CD1c-positive myeloid dendritic cell (primary cell): ENCODE data around the gene GTF2F1.
A peak's percentile ranks its signal among the peaks of the same experiment; 100 is the strongest.
"Not testable (repeated sequence)": the region's sequence is repeated elsewhere in the genome, so short reads cannot be mapped to it uniquely, and the experiment has no call there.

Experiments used
- DNase-seq: peaks from one replicate; pipeline ENCODE4 v3.0.0-alpha.2; 2016; ENCODE audit errors: extremely low spot score

GTF2F1 gene

DNA sequence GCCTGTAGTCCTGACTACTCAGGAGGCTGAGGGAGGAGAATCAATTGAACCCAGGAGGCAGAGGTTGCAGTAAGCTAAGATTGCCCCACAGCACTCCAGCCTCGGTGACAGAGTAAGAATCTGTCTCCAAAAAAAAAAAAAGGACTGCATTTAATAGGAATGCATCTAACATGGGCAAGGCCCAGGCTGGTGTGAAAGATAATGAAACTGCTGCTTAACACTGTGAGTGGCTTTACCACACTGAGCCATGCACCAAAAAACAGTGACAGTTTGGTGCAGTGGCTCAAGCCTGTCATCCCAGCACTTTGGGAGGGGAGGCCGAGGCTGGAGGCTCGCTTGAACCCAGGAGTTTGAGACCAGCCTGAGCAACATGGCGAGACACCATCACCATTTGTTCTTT is 8.6 kb downstream of the GTF2F1 start:
- no peak for DNase-seq

DNA sequence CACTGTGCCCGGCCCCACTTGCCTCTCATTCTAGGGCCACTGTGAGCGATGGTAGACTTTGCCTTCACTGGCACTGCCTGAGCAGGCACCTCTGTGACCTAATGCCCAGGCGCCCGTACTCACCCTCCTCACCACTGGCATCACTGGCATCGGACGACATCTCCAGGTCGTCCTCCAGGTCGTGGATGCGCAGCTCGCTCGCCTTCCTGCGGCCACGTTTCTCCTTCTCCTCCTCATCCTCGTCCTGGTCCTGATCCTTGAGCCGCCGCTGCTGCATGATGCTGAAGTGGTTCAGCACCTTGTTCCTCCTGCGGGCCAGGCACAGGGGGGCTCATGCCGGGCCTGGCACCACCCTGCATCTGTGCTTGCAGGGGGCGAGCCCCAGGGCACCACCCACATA is 9.8 kb downstream of the GTF2F1 start:
- no peak for DNase-seq

DNA sequence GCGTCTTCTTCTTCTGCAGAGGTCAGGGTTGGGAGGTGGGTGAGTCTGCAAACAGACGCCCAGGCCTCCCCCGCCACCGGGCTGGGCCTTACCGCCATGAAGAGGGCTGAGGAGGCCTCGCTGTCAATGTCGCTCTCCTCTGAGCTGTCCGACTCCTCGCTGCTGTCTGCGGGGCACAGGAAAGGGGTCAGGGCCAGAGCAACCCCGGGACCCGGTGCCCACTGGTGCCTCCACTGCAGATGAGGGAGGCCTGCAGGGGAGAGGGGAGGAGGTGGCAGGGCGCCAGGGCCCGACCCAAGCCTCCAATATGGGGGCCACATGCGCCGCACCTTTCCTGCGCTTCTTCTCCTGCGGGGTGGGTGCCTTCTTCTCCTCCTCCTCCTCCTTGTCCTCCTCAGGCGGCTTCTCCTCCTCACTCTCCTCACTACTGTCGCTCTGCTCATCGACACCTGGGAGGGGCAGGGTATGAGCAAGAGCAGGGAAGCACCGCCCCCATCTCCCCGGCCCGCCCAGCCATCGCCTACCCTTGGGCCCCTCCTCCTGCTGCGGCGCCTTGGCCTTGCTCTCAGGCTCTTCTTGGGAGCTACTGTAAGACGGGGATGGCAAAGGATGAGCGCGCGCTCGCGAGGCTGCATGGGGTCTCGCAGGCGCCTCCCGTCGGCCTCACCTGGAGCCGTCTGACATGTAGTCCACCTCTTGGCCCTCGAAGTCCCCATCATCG is 11.8 kb downstream of the GTF2F1 start:
- DNase-seq, result no peak

DNA sequence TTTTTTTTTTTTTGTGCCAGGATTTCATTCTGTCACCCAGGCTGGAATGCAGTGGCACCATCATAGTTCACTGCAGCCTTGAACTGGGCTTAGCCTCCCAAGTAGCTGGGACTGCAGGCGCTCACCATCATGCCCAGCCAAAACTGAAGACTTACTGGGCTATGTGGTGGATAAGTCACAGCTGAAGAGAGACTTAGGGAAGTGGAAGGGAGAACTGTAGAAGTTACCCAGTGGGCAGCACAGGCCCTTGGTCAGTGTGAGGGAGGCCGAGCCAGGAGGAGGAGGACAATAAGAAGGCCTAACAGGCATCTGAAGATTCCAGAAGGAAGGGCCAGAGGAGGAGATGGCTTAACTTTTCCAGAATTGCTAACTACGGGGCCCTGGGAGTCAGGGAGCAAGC is 13.2 kb downstream of the GTF2F1 start:
- DNase-seq, result no peak

DNA sequence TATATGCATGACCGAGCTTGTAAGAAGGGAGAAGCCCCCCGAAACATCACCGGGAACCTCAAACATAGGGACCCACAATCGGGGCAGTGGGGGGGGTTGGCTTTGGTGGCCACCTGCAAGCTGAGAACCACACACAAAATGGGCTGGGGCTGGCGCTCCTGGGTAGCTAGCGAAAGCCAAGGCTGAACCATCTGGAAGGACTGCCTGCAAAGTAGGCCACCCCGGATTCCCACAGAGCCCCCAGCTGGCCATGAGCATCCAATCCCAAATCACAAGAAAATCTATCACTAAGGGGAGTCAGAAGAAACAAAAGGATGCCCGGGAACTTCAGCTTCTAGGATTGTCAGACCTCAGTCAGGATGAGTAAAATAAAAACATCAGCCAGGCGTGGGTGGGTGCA is 14.5 kb downstream of the GTF2F1 start:
- DNase-seq, result no peak

DNA sequence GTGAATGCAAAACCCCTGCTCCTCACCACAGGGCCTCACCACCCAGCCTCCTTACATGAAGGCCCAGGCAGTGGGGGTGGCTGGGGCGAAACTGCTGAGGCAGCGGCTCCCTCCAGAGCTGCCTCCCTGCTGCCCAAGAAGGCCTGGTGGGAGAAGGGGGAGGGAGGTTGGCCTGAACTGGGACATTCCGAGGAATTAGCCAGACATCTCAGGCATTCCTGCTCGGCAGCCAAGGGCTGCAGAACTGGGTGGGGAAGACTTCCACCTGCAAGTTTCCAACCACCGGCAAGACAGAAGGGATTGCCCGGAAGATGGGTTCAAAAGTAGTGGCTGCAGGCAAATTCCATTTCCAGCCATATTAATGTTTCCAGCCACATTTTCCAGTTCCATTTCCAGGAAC is 14.9 kb downstream of the GTF2F1 start:
- DNase-seq, result no peak

DNA sequence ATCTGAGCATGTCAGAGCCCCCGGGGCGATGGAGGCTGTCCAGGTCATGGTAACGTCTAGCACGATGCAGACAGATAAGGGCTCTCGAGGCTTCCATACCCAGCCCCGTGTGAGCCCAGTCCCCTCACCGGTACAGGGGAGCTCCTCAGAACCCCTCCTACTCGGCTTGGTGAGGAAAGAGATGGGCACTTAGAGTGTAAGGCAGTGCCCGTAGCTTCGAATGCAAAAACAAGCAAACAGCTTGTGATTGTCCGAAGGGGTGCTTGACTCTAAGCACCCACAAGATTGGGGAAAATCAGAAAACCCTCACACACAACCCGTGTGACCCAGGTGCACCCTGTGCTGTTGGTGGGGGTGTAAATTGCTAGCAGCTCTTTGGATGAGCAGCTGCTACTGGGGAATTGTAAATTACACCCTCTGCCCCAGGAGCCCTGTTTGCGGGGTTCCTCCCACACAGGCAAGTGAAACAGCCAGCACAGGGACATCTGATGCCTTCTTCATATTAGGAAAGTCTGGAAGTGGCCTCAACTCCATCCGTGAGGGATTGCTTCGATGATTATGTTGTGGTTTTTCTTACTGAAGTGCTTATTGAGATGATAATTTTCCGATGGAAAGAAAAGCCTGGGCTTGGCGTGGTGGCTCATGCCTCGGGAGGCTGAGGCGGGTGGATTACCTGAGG is 16.3 kb downstream of the GTF2F1 start:
- DNase-seq, result no peak

DNA sequence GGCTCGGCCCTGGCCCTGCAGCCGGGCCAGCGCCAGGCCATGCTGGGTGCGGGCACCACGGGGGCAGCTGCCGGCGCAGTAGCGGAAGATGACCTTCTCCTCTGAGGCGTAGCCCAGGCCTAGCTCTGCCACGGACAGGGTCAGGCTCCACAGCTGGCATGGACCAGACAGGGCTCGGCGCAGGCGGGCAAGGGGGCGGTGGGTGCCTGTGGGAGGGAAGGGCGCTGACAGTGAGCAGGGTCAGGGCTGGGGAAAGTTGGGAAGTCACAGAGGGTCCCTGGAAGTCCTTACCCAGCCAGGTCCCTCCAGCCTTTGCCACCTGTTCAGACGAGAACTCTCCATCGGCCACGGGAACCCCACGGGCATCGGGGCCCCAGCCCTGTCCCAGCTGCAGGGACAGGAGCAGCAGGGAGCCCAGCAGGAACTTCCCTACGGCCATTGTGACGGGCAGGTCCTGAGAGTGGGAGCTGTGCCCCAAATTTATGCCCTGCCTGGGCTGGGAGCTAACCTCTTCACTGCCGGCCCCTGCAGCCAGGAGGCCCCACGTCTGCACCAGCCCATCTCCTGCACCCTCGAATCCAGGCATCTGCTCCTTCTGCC is 17.5 kb downstream of the GTF2F1 start, which contains the start of gene PSPN:
Gene PSPN, minus strand, starts transcription at position 523 of the 600 bp plus-strand sequence. Its CDS starts 84 bp downstream, at position 439.
- no peak for DNase-seq

DNA sequence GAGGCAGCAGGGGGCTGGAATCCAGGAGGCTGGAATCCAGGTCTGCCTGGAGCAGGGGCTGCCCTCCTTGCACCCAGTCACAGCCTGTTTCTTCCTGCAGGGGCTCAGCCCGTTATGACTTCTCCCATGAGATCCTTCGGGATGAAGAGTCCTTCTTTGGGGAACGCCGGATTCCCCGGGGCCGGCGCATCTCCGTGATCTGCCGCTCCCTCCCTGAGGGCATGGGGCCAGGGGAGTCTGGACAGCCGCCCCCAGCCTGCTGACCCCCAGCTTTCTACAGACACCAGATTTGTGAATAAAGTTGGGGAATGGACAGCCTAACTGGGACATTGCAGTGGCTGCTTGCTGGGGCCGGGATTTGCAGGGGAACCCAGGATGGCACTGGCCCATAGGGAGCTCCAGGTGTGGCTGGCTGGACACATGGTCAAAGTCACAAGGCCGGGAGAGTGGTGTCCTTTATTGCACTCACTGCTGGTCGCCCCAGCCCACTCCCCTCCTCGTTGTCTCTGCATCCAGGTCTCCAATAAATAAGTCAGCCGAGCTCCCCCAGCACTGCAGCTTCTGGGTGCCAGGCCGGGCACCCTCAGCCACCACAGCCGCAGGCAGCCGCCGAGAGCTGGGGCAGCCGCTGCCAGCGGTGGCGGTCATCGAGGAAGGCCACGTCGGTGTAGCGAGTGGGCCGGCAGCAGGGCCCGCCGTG is 18.1 kb downstream of the GTF2F1 start:
- no peak for DNase-seq

DNA sequence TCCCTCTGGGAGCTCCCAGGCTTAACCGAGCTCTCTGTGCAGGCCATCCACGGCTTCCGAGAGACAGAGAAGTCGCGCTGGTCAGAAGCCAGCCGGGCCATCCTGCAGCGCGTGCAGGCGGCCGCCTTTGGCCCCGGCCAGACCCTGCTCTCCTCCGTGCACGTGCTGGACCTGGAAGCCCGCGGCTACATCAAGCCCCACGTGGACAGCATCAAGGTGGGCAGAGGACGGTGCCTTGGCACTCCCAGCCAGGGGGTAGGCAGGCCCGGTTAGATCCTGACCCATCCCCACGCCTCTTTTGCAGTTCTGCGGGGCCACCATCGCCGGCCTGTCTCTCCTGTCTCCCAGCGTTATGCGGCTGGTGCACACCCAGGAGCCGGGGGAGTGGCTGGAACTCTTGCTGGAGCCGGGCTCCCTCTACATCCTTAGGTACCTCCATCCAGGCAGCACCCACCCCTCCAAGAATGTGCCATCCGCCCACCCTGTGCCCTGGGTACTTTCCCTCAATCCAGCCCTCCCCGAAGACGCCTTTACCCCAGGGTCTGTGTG is 18.7 kb downstream of the GTF2F1 start:
- no peak for DNase-seq

DNA sequence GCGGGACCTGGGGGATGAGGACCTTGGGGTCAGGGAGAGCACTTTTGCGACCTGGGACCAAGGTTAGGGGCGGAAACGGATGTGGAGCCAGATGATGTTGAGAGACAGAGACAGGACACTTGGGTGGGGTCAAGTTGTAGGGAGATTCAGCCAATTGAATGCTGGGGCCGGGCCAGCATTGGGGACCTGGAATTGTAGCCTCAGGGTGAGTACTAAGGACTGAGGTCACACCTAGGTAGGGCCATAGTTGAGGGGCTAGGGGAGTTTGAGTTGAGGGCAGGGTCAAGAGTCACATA is 19.2 kb downstream of the GTF2F1 start:
- DNase-seq, result no peak

DNA sequence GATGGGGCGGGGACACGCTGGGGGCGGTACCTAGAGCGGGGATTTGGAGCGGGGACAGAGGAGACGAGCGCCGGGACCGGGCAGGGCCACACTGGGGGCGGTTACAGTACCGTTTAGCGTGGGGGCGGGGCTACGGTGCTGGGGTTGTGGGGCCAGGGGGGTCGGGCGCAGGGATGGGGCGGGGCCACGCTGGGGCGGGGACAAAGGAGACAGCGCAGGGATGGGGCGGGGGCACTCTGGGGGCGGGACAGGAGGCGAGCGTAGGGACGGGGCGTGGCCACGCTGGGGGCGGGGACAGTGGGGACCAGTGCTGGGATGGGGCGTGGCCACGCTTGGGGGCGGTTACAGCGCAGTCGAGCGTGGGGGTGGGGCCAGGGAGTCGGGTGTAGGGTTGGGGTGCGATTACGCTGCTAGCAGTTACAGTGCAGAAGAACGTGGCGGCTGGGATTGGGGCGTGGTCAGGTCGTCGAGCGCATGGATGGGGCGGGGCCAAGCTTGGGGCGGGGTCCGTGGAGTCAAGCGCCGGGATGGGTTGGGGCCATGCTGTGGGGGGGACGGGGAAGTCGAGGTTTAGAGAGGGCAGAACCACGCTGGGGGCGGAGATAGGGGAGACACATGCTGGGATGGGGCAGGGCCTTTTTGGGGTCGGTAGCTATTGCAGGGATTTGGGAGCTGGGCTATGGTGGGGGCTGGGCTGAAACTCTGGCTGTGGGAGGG is 19.7 kb downstream of the GTF2F1 start:
- DNase-seq, result peak; percentile 99

DNA sequence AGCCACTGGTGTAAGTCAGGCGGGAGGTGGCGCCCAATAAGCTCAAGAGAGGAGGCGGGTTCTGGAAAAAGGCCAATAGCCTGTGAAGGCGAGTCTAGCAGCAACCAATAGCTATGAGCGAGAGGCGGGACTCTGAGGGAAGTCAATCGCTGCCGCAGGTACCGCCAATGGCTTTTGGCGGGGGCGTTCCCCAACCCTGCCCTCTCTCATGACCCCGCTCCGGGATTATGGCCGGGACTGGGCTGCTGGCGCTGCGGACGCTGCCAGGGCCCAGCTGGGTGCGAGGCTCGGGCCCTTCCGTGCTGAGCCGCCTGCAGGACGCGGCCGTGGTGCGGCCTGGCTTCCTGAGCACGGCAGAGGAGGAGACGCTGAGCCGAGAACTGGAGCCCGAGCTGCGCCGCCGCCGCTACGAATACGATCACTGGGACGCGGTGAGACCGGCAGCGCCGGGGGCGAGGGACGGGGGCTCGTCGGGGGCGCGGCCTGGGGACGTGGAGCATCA is 20.3 kb downstream of the GTF2F1 start, which contains the start of gene ALKBH7:
Gene ALKBH7, plus strand, starts transcription at position 201 of the 502 bp plus-strand sequence. Its CDS starts 27 bp downstream, at position 228.
- peak; percentile 99 for DNase-seq

DNA sequence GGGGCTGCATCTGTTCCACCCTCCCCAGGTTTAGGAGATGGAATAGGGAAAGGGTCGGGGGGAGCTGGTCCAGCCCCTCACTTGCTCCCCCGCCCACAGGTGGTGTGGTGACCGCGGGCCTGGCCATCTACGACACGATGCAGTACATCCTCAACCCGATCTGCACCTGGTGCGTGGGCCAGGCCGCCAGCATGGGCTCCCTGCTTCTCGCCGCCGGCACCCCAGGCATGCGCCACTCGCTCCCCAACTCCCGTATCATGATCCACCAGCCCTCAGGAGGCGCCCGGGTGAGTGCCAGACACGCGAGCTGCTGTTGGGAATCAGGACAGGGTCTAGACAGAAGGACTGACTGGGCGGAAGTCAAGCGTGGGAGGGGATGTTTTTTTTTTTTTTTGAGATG is 28.6 kb downstream of the GTF2F1 start:
- DNase-seq, result no peak

DNA sequence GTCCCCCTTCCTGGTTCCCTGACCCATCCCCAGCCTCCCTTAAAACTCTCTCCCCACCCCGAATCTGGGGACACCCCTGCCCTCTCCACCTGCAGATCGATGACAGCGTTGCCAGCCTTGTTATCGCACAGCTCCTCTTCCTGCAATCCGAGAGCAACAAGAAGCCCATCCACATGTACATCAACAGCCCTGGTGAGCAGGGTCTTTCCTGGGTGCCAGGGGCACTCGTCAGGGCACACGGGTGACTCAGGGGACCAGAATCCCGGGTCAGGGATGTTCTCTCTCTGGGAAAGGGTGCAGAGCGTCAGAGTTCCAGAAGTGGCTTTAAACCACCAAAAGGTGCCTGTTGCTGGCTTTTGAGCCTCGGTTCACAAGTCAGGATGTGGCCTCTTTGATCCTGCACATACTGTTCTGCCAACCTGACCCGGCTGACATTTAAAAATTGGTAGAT is 30.6 kb downstream of the GTF2F1 start:
- DNase-seq, result no peak

DNA sequence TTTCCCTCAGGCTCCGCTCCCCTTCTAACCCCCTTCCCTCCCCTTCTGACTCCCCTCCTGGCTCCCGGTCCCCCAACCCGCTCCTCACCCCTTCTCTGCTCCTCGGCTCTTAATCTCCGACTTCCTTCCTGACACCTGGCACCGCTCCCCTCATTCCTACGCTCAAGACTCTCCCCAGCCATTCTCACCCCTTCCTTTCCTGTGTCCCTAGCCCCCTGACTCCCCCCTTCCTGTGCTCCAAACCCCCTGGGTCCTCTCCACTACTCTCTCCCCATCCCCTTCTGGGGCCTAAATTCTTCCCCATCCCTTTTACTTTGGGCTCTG is 31.0 kb downstream of the GTF2F1 start:
- DNase-seq, result no peak

DNA sequence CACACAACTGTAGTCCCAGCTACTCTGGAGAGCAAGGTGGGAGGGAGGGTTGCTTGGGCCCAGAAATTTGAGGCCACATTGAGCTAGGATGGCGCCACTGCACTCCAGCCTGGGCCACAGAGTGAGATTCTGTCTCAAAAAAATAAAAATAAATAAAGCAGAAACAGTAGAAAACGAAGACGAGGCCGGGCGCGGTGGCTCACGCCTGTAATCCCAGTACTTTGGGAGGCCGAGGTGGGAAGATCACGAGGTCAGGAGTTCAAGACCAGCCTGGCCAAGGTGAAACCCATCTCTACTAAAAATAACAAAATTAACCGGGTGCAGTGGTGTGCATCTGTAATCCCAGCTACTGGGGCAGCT is 32.1 kb downstream of the GTF2F1 start:
- not testable (repeated sequence) for DNase-seq

DNA sequence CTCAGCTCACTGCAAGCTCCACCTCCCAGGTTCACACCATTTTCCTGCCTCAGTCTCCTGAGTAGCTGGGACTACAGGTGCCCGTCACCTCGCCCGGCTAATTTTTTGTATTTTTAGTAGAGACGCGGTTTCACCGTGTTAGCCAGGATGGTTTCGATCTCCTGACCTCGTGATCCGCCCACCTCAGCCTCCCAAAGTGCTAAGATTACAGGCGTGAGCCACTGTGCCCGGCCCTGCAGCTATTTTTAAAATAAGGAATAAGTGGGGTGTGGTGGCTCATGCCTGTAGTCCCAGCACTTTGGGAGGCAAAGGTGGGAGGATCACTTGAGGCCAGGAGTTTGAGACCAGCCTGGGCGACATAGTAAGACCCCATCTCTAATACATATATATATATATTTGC is 32.5 kb downstream of the GTF2F1 start:
- not testable (repeated sequence) for DNase-seq

DNA sequence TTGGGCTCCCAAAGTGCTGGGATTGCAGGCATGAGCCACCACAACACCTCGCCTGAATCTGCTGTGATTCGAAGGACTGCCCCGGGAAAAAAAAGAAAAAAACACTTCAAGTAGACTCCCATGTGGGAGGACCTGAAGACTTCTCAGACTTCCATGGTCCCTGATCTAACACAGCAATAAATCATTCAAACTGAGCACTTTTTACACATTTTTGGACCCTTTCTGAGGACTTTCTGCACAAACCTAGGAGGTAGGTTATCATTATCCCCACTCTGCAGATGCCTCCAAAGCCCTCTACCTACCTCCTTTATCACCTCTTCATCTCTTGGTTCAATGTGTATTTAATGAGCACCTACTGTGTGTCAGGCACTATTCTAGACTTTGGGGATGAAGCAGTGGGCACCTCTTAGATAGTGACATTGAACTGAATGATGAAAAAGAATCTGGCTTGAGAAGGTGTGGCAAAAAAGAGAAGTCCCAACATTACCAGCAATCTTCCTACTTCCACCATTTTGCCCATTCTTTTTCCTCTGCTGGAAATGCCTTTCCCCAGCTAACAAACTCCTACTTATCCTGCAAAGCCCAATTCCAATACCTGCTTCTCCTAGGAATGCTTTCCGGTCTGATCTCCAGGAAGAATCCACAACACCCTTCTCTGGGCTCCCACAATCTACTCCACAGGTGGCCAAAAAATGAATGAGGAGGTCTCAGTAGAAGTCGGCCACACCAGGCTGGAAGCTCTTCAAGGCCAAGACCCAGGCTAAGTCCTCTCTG is 33.2 kb downstream of the GTF2F1 start:
- DNase-seq, result no peak

DNA sequence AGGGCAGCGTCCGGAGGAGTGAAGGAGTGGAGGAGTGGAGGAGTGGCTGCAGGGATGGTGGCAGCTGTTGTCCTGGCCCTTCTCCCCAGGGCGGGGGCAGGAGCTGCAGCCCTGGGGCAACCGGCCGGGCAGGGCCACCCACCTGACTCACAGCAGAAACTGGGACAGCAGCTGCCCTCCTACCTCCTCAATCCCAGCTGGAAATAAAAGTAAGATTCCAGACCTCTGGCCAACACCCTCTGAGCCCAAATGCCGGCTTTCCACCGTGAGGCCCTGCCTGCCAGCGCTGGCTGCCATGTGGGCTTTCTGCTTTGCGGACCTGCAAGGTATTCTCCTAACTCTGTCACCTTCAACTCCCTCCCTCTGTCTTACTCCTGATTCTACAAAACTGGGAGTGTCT is 35.0 kb downstream of the GTF2F1 start:
- no peak for DNase-seq

DNA sequence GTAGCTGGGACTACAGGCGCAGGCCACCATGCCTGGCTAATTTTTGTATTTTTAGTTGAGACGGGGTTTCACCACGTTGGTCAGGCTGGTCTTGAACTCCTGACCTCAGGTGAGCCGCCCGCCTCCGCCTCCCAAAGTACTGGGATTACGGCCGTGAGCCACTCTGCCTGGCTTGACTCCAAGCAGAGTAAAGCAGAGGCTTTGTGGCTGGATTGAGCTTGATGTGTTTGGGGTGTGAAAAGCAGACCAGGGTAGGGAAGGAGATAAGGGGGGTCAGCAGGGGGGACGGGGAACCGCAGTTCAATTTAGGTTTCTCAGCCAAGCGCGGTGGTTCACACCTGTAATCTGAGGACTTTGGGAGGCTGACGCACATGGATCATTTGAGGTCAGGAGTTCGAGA is 35.8 kb downstream of the GTF2F1 start:
- DNase-seq, result no peak
